Stimulated activated CD8-positive, alpha-beta memory T cell treated with anti-CD3 and anti-CD28 coated beads, Interleukin-15, amount 100 ng/mL, for 1 hour (primary cell): ENCODE data around the gene ADGRB3.
"Not testable (repeated sequence)": the region's sequence is repeated elsewhere in the genome, so short reads cannot be mapped to it uniquely, and the experiment has no call there.

ENCODE experiments used
- DNase-seq: peaks from one replicate; pipeline ENCODE4 v3.0.0-alpha.2; 2020; ENCODE audit warnings: low read depth

The ADGRB3 gene

DNA sequence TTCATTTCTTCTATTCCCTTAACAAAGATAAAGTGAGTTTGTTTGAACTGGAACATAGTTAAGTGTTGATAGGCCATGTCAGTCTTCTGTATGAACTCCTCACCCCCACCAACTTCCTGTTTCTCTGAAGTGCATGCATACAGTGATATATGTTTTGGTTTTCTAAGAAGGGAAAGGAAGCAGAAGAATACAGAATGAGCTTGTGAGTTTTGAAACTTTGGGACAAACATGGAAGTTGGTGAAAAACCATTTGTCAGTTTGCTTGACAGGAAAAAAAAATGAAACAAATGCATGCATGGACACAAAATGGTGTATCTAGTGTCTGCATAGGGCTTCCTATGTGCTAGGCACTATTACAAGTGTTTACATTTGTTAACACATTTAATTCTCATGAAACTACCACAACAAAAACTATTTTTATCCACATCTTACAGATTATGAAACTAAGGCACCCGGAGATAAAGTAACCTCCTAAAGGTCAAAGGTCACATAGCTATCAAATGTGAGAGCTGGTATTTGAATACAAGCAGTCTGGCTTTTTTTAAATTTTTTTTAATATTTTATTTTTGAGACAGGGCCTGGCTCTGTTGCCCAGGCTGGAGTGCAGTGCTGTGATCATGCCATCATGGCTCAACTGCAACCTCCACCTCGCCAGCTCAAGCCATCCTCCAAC, 105.9 kb downstream of the ADGRB3 start:
- DNase-seq = no peak

DNA sequence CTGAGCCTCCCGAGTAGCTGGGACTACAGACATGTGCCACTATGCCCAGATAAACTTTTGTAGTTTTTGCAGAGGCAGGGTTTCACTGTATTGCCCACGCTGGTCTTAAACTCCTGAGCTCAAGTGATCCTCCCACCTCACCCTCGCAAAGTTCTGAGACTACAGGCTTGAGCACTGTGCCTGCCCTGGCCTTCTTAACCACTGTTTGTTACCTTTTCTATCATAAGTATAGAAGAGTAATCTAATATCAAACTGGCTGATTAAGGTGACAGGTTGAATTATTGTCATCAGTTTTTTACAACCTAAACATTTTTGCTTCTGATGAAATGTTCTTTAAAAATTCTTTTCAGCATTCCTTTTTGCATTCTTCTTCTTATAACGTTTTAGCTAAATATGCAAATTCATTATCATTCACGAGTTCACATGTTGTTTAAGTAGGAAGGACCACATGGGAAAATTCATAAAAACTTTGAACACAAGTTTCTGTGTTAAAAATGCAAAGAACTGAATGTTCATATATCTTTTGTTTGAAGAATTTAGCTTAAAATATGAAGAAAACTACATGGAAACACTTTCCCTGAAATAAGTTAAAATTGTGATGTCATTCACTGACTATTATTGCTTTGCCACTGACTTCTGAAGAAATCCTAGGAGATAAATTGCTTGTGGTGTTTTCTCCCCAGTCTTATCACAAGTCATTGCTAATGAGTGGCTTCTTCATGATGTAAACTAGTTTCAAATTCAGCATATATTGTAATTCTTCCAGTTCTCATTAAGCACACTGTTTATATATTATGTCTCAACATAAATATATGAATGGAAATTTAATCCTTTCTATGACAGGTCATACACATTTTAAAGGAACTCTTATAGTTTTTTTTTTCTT, 106.7 kb downstream of the ADGRB3 start:
- DNase-seq = no peak

DNA sequence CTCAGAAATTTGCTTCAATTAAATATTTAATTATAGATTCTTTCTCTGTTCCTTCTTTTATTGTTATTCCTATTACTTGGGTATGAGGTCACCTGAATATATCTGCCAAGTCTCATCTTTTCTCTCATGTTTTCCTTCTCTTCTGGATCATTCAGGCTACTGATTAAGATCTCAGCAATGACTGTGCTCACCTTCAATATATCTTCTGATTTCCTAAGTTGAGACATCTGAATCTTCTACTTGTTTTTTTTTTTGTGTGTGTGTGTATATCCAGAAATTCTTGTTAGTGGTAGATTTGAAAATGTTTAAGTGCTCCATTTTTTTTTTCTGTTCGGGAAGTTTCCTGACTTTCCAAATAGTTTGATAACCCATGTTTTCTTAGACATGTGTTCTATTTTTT, 108.0 kb downstream of the ADGRB3 start:
- DNase-seq = no peak

DNA sequence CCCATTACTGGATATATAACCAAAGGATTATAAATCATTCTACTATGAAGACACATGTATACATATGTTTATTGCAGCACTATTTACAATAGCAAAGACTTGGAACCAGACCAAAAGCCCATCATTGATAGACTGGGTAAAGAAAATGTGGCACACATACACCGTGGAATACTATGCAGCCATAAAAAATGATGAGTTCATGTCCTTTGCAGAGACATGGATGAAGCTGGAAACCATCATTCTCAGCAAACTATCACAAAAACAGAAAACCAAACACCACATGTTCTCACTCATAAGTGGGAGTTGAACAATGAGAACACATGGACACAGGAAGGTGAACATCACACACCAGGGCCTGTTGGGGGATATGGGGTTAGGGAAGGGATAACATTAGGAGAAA, 109.3 kb downstream of the ADGRB3 start:
- DNase-seq = not testable (repeated sequence)

DNA sequence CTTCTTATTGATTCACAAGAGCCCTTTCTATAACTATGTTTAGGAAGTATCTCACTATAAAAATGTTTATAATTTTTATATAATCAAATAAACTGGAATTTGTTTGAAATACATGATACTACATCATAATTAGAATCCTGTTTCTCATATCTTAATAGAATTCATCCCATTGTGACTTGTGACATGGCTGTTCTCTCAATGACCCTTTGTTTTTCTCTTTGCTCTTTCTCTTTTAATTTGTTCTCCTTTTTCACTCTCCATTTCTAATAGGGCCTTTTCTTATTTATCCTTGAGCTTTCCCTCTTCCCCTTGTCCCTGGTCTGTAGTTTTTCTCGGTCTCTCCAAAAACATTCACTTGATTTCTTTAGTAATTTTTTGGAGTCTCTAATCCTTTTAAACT, 111.3 kb downstream of the ADGRB3 start:
- DNase-seq = no peak

DNA sequence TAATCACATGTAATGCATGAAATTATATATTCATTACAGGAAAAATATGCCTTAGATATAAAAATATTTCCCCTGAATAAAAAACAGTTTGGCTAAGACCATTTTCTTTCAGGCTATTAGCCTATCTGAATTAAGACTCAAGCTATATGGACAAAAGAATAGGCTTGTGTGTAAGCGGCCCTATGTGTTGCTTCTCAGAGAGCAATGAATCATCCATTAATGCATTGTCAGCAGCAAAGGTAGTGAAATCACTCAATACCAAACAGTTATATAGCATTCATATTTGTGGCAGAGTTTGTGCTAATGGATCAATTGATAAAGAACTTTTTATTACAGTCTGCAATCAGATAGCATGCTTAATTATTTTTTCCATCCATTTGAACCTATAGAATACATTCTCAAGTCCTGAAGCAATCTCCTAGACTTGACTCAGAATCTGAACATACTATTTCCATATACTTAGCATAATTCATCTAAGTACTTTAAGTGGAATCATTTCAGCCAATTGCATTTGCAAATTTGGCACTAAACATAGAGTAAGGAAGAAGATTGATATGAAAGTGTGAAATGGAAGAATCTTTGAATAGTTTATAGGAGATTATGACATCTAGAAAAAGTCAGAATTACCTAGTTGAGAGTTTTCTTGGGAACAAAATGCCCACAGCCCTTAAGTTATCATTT, 112.2 kb downstream of the ADGRB3 start:
- DNase-seq = no peak

DNA sequence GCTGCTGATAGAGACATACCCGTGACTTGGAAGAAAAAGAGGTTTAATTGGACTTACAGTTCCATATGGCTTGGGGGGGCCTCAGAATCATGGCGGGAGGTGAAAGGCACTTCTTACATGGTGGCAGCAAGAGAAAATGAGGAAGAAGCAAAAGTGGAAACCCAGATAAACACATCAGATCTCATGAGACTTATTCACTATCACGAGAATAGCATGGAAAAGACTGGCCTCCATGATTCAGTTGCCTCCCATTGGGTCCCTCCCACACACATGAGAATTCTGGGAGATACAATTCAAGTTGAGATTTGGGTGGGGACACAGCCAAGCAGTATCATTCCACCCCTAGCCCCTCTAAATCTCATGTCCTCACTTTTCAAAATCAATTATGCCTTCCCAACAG, 112.8 kb downstream of the ADGRB3 start:
- DNase-seq = not testable (repeated sequence)

DNA sequence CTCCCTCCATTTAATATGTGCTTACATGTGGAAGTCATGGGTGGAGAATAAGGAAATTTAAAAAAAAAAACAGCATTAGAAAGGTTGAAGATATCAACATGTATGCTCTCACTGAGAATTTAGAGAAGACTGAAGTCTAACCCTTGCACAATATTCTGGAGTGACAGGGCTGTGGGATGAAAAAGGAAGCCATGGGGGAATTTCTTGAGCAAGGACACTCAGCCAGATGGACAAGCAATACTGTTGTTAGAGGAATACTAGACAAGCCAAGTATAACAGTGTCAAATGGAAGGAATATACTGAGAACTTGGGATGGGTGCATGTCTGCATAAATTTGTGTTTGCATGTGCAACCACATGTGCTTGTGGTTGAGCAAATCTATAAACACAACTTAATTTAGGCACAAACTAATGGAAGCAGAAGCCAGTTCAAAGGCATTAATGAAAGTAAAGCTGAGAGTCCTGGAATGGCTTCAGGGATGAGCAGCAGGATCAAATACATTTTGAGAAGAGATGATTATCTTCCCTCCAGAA, 119.7 kb downstream of the ADGRB3 start:
- no peak for DNase-seq

DNA sequence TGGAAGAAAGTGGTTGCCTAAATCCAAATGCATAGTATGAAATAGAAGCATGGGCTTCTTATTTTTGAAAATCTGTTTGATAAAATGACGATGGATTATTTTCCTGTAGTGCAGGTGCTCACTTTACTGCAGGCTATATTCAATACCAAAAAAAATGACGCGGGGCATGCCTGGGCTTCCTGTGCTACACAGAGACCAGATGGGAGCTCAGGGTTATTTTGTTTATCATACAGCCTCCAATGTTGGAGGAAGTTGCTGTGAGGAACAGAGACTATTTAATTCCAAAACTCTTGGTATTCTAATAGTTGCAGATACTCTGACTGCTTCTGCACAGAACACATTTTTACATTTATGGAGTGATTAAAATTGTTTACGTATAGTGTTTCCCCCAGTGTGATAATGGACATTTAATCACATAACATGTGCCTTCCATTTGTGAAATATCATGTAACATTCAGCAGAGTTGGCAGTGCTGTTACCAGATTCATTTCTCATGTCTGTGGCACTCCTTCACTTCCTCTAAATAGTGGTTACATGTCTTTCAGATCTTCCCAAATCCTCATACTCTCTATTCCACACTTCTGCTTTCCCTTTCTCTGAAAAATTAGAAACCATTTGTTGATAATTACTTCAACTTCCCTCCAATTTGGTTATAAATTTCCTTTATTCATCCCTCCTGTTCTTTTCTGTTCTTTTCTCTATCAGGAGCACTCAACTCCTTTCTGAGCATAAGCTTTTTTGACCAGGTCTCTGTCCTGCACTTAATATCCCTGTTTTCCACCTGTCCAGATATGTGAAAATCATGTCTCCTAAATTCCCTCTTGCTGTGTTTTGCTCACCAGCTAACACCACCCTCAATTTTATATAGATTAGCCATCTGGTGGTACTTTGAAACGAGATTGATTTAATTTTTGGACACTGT, 121.6 kb downstream of the ADGRB3 start:
- no peak for DNase-seq

DNA sequence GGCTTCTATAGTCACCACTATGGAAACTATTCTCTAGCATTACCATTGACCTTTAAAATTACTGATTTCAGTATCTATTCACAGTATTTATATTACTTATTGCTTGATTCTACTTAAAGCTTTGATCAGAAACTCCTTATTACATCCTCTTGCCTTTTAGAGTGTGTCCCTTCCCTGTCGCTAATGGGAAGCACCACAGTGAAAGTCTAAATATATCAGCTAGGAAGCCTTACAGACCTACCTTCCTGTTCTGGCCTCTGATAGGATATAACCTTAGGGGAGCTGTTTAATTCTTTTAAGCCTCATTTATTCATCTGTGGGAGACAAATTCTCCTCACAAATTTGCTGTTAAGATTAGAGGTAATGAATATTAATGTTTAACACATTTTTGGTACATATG, 122.7 kb downstream of the ADGRB3 start:
- DNase-seq = no peak

DNA sequence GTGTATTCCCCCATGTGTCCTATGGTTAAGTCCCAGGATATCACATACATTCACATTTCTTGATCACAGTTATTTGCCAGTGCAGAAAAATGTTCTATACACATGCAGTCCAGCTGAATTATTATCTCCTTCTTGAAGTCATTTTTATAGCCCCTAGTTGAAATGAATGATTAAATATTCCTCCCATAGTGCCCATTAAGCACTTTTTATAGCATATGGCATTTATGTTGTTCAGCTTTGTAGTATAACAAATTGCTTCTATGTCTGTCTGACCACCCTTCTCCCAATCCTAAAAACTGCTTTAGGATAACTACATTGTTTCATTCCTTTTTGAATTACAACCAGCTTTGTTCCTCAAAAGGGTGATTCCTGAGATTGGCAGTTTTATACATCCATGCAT, 123.5 kb downstream of the ADGRB3 start:
- no peak for DNase-seq

DNA sequence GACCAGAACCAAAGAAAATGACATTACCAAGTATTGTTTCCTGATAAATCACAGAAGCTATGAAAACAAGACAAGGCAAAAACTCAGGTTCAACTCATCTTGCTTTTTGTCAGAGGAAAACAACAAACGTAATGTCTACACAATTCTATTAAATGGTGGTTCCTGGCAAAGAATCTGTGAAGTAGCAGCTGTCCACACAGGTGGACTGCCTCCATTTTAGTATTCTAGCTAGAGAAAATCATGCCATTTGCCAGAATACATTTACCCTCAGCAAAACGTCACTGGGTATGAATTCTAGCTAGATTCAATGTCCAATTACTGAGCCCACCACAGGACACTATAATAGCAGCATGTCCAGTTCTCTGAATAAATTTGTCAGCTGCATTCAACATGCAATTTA, 125.4 kb downstream of the ADGRB3 start:
- no peak for DNase-seq

DNA sequence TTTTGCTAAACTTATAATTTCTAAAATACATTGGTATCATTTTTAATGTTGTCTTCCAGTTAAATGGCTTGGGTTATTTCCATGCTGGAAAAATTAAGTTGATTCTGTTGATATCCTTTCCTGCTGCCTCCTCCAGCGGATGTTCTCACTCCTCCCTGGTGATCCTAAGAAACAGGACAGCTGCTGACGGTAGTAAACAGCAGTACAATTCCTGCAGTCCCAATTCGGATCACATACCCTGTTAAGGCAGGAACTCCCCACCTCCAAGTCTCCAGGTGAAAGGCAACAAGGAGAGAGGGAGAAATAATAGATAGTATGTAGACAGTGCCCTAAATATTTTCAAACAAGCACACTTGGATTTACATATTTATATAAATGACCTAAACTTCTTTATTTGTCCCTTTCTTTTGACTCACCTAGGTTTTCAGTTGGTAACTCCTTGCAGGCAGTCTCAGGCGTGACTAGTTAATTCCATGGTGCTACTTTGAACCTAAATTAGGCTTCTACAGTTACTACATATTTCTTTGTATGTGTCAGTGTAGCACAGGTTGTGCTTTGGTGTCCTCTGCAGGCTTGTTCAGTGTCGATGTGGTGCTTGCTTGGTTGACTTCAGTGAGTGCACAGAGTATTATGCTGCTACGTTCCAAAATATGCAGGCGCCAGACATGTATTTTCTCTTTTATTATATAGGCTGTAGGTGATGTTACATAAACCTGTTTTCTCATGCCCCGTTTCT, 126.0 kb downstream of the ADGRB3 start:
- DNase-seq = no peak

DNA sequence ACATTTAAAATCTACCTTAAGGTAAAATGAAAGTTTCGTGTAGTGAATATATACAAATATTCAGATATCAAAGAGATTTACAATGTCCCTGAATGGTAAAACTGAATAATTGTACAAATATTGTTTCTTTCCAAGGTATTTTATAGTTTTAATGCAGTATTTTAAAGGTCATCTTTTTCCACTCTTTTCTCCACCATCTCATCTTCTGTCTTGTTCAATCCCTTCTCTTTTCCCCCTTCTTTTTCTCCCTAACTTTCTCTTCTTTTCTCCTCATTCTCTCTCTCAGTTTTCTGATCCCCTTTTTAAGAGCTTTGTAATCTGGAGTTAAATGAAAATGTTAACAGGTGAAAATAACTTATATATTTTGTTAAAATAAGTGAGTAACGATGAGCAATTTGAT, 126.9 kb downstream of the ADGRB3 start:
- DNase-seq = no peak

DNA sequence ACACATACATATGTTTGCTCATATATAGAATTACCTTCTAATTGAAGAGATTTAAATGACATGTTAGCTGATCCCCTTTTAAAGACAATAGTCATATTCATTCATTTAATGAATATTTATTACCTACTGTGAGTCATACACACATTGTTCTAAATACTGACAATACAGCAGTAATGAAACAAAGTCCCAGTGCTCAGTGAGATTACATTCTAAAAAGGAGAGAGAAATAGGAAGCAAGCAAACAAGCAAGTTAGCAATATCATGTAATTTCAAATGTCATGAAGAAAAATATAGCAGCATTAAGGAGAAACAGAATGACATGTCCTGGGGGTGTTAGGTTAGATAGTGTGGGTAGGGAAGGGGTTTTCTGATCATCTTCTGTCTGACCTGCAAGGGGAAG, 136.3 kb downstream of the ADGRB3 start:
- DNase-seq = no peak

DNA sequence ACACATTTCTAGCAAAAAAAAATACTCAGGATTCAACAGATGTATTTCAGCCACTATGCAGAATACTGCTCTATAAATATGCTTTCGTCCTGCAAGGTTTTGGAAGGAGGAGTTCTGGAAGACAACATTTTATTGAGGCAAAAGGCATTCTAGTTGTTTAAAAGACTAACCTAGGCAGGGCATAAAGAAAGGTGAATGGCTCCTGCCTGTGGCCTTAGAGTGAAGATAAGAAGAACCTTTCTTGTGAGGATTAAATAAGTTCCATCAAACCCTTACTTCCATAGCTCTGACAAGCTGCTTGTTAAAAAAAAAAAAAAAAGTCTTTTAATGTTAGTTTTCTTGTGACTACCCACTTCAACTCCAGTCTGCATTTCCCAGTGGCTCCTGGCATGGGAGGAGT, 139.8 kb downstream of the ADGRB3 start:
- no peak for DNase-seq

DNA sequence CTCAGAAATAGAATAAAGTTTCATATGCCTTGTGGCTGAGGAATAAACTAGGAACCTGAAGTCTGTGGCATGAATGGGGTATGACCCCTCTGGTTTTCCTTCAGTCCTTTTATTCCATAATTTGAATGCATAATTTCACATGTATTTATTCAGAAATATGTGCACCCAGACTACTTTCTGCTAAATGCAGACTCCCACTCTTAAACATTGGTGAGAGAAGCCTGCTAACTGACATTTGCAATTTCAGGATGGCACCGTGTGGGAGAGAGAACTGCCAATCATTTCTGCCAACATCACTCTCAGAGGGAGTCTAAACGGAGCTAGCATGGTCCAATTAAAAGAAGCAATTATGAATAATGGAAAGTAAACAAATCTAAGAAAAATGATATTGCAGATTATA, 141.3 kb downstream of the ADGRB3 start:
- DNase-seq = no peak

DNA sequence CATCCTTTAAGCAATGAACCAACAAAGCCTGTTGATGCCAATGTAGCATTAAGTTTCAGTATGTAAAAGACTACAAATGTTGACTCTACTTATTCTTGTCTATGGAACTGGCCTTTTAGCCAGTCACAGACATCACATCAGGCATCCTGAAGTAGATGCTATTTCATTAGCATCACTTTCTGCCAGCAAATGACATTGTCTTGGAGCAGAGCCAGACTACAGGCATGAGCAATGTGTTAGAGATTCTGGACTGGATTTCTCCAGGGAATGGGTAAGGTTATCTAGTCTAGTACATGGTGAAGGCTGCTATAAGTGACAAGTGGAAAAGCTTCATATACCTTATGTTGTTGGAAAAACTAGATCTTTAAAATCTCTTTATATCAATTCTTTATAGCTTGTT, 142.9 kb downstream of the ADGRB3 start:
- no peak for DNase-seq

DNA sequence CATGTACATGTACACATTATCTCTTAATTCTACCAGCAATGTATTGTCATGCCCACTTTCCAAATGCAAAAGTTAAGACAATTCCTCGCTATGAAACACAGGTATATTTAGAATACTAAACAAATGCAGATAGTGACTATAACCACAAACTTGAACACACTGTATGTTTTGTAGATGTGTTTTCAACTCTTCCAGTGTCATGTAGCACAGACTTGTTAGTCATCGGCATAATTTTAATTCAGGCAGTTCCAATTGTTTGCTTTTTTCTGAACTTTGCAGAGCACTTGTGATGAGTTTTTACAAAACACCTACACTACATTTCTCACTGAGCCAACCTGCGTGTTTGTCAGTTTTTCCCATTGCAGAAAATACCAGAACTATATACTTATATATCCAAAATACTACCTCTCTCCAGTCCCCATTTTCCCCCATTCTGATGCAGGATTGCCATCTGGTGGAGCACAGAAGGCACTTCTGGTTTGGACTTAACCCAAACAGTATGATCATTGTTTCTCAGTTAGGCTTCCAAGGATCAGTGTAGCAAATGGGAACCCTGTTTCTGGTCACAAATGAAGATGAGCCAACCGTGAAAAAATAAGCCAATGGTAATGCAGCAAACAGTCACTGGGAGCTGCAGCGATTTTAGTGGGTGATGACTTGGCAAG, 143.4 kb downstream of the ADGRB3 start:
- DNase-seq = no peak

DNA sequence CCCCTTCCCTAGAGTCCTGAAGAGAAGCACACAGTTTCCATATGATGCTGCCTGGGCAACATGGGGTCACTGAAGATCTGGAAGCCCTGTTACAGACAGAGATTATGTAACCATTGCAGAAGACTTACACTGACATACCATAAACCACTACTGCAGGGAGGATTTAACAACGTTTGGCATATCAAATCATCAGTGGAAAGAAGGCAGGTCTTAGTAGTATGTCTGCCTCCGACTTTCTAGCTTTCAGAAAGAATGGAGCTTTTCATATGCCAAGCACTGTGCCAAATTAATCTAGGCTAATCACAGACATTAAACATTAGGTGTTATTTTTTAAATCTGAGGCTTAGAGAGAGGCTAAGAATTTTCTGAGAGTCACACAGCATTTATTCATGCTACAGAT, 144.3 kb downstream of the ADGRB3 start:
- no peak for DNase-seq
